Adrenal gland (tissue), 5 donors: ENCODE results near the gene FGGY.
"Not testable (repeated sequence)": the region's sequence is repeated elsewhere in the genome, so short reads cannot be mapped to it uniquely, and the experiment has no call there.

Experiments
- POLR2A ChIP-seq, 2 donors: fragments of 450-650 bp; IDR thresholded peaks; one replicate each; pipeline ENCODE4 v1.6.1; 2017; ENCODE audit warnings: antibody characterized with exemption in 2 of 2, mild to moderate bottlenecking in 2 of 2, moderate library complexity in 1 of 2
- TF ChIP-seq, protein P1 (sequence below), 6 experiments: fragments of 450-650 bp in 4 of 6; fragments of 200-600 bp in 2 of 6; sonication (generic) in 1 of 6; IDR thresholded peaks; 1 replicate in 5 of 6; 2 replicates in 1 of 6; pipeline versions ENCODE4 v1.5.1 to v1.8.0; 2016 to 2021; ENCODE audit warnings: antibody characterized with exemption in 6 of 6, mild to moderate bottlenecking in 2 of 6, moderate library complexity in 1 of 6
- donor health status: DM: no; HTN: no; CAD: no.

DNA sequence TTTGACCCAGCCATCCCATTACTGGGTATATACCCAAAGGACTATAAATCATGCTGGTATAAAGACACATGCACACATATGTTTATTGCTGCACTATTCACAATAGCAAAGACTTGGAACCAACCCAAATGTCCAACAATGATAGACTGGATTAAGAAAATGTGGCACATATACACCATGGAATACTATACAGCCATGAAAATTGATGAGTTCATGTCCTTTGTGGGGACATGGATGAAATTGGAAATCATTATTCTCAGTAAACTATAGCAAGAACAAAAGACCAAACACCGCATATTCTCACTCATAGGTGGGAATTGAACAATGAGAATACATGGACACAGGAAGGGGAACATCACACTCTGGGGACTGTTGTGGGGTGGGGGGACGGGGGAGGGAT lies 295.5 kb downstream of the FGGY start:
- TF ChIP-seq, protein P1, sequence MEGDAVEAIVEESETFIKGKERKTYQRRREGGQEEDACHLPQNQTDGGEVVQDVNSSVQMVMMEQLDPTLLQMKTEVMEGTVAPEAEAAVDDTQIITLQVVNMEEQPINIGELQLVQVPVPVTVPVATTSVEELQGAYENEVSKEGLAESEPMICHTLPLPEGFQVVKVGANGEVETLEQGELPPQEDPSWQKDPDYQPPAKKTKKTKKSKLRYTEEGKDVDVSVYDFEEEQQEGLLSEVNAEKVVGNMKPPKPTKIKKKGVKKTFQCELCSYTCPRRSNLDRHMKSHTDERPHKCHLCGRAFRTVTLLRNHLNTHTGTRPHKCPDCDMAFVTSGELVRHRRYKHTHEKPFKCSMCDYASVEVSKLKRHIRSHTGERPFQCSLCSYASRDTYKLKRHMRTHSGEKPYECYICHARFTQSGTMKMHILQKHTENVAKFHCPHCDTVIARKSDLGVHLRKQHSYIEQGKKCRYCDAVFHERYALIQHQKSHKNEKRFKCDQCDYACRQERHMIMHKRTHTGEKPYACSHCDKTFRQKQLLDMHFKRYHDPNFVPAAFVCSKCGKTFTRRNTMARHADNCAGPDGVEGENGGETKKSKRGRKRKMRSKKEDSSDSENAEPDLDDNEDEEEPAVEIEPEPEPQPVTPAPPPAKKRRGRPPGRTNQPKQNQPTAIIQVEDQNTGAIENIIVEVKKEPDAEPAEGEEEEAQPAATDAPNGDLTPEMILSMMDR (IDR thresholded peaks at IDR 0.05) = not testable (repeated sequence)
- not testable (repeated sequence) for TF ChIP-seq POLR2A (IDR thresholded peaks at IDR 0.05)
